GM23338 (cell line): ENCODE results near the gene ZCCHC4. TPM values are rescaled to one million over a fixed set of nuclear protein-coding genes. Genes with fewer than 3 reads are reported as not detected.
A peak's percentile ranks its signal among the peaks of the same experiment; 100 is the strongest.

Experiments used
- ATAC-seq: fragments of 200-7000 bp; cut with Tn5 transposase; 3 replicates; pipeline ENCODE4 v1.9.1; 2020
- DNase-seq: peaks from one replicate; pipeline ENCODE4 v3.0.0-alpha.2; 2015; ENCODE audit warnings: low spot score
- H2AFZ ChIP-seq: fragments of 200-600 bp; sonication (generic); 2 replicates; pipeline ENCODE4 v1.8.0; 2016; ENCODE audit warnings: antibody characterized with exemption, mild to moderate bottlenecking, moderate library complexity
- H3F3A ChIP-seq: fragments of 200-600 bp; sonication (generic); replicated peaks from 2 replicates; pipeline ENCODE4 v1.8.0; 2017; ENCODE audit warnings: antibody characterized with exemption, mixed run types, low read depth
- H3K27ac ChIP-seq: fragments of 200-600 bp; sonication (generic); 2 replicates; pipeline ENCODE4 v1.6.1; 2016; ENCODE audit warnings: low read depth
- H3K27me3 ChIP-seq: fragments of 200-600 bp; sonication (generic); 2 replicates; pipeline ENCODE4 v1.8.0; 2016; ENCODE audit warnings: mild to moderate bottlenecking, mixed run types, moderate library complexity; ENCODE audit not compliant: insufficient read depth
- H3K36me3 ChIP-seq: fragments of 200-600 bp; sonication (generic); 2 replicates; pipeline ENCODE4 v1.8.0; 2016; ENCODE audit warnings: mild to moderate bottlenecking; ENCODE audit not compliant: insufficient read depth
- H3K4me1 ChIP-seq: fragments of 200-600 bp; sonication (generic); 2 replicates; pipeline ENCODE4 v1.8.0; 2016; ENCODE audit warnings: mild to moderate bottlenecking, moderate library complexity; ENCODE audit not compliant: insufficient read depth
- H3K4me2 ChIP-seq: fragments of 200-600 bp; sonication (generic); 2 replicates; pipeline ENCODE4 v1.7.1; 2017; ENCODE audit warnings: mixed run types
- H3K4me3 ChIP-seq: fragments of 200-600 bp; sonication (generic); 2 replicates; pipeline ENCODE4 v1.6.1; 2016; ENCODE audit warnings: mixed run types
- H3K79me2 ChIP-seq: fragments of 200-600 bp; sonication (generic); replicated peaks from 2 replicates; pipeline ENCODE4 v1.8.0; 2017; ENCODE audit warnings: mild to moderate bottlenecking; ENCODE audit not compliant: insufficient read depth
- H3K9me2 ChIP-seq: fragments of 200-600 bp; sonication (generic); 2 replicates; pipeline ENCODE4 v1.8.0; 2017; ENCODE audit not compliant: insufficient read depth
- H4K20me1 ChIP-seq: fragments of 200-600 bp; sonication (generic); replicated peaks from 2 replicates; pipeline ENCODE4 v1.8.0; 2017; ENCODE audit warnings: mild to moderate bottlenecking; ENCODE audit not compliant: insufficient read depth
- H3K27ac Mint-ChIP-seq: 2 replicates; pipeline ENCODE4 v1.8.0; 2020; ENCODE audit warnings: inconsistent platforms, mild to moderate bottlenecking, moderate library complexity, mixed read lengths
- H3K27me3 Mint-ChIP-seq: 3 replicates; pipeline ENCODE4 v1.8.0; 2022; ENCODE audit warnings: low read depth, mild to moderate bottlenecking, moderate library complexity, mixed read lengths, inconsistent platforms; ENCODE audit not compliant: insufficient read depth, poor library complexity
- H3K36me3 Mint-ChIP-seq: 3 replicates; pipeline ENCODE4 v1.8.0; 2021; ENCODE audit warnings: low read depth, mild to moderate bottlenecking, inconsistent platforms, moderate library complexity, mixed read lengths
- H3K4me1 Mint-ChIP-seq: 3 replicates; pipeline ENCODE4 v1.8.0; 2020; ENCODE audit warnings: mild to moderate bottlenecking, inconsistent platforms, mixed read lengths
- H3K4me3 Mint-ChIP-seq: 3 replicates; pipeline ENCODE4 v1.8.0; 2021; ENCODE audit warnings: moderate library complexity, mild to moderate bottlenecking, inconsistent platforms, mixed read lengths
- H3K9me3 Mint-ChIP-seq: 3 replicates; pipeline ENCODE4 v1.8.0; 2020; ENCODE audit warnings: moderate library complexity, mild to moderate bottlenecking, inconsistent platforms, mixed read lengths
- CREB1 ChIP-seq: fragments of 250-450 bp; sonication (Bioruptor Pico); IDR thresholded peaks from 2 replicates; pipeline ENCODE4 v1.5.0; 2020; ENCODE audit warnings: low read depth, mild to moderate bottlenecking, moderate library complexity
- CTCF ChIP-seq, 2 experiments: fragments of 200-600 bp in 1 of 2; sonication (generic) in 1 of 2; conservative IDR thresholded peaks; 2 replicates each; pipeline versions ENCODE4 v1.5.1 to v1.6.1; 2016 to 2017; ENCODE audit warnings: antibody characterized with exemption in 2 of 2, low read depth in 2 of 2, mild to moderate bottlenecking in 2 of 2, moderate library complexity in 1 of 2
- ETS1 ChIP-seq: IDR thresholded peaks from 2 replicates; pipeline ENCODE4 v1.6.1; 2016; ENCODE audit warnings: antibody characterized with exemption
- EZH2 ChIP-seq: fragments of 200-600 bp; sonication (generic); IDR thresholded peaks from one replicate; pipeline ENCODE4 v1.8.0; 2017; ENCODE audit warnings: antibody characterized with exemption, mild to moderate bottlenecking, low read depth; ENCODE audit not compliant: unreplicated experiment
- EZH2phosphoT487 ChIP-seq: fragments of 200-600 bp; sonication (generic); IDR thresholded peaks from one replicate; pipeline ENCODE4 v1.8.1; 2018; ENCODE audit warnings: antibody characterized with exemption; ENCODE audit not compliant: unreplicated experiment
- JUNB ChIP-seq: IDR thresholded peaks from one replicate; pipeline ENCODE4 v1.6.1; 2016; ENCODE audit warnings: antibody characterized with exemption; ENCODE audit not compliant: unreplicated experiment
- NANOG ChIP-seq: IDR thresholded peaks from 2 replicates; pipeline ENCODE4 v1.6.1; 2016; ENCODE audit warnings: antibody characterized with exemption, borderline replicate concordance
- POLR2AphosphoS5 ChIP-seq: IDR thresholded peaks from 2 replicates; pipeline ENCODE4 v1.6.1; 2016; ENCODE audit warnings: antibody characterized with exemption, low read depth
- REST ChIP-seq: IDR thresholded peaks from one replicate; pipeline ENCODE4 v1.6.1; 2018; ENCODE audit warnings: antibody characterized with exemption; ENCODE audit not compliant: unreplicated experiment
- ZNF114 ChIP-seq: fragments of 250-450 bp; sonication (Bioruptor Pico); IDR thresholded peaks from 2 replicates; pipeline ENCODE4 v1.5.0; 2020; ENCODE audit warnings: mild to moderate bottlenecking, moderate library complexity
- ZNF331 ChIP-seq: fragments of 250-450 bp; sonication (Bioruptor Pico); IDR thresholded peaks from 2 replicates; pipeline ENCODE4 v1.5.0; 2020; ENCODE audit warnings: low read depth, mild to moderate bottlenecking, moderate library complexity
- ZNF462 ChIP-seq: fragments of 250-450 bp; sonication (Bioruptor Pico); IDR thresholded peaks from 2 replicates; pipeline ENCODE4 v1.5.0; 2020; ENCODE audit warnings: mild to moderate bottlenecking, moderate library complexity
- polyA plus RNA-seq: library from polyadenylated mRNA; unstranded; fragments of >200 nt; fragmentation: Nextera tagmentation; extraction: Ambion mirVana; gene quantifications from 2 replicates; pipeline ENCODE4 v1.2.1, GENCODE V29; 2016
- total RNA-seq: library from RNA; depleted of rRNA; stranded (reverse); fragments of >200 nt; shearing (Covaris generic); gene quantifications from 2 replicates; pipeline ENCODE4 v1.2.3, GENCODE V29; 2014

ZCCHC4 gene
- total and polyA plus RNA-seq, 2 experiments from 2014 or later = 11.3 to 17.9 TPM

GRCh38 chr4:25356068-25356467, 43.5 kb downstream of the ZCCHC4 start (continued):
- TF ChIP-seq CREB1 (CRISPR knock-in tag) (no peak), NANOG (no peak)

- Mint-ChIP-seq H3K27ac (no peak overlapping the region), H3K4me1 (no peaks in the 10 kb centered on the region)
- no peaks in the 10 kb centered on the region for H3K4me1 ChIP-seq
- TF ChIP-seq CREB1 (CRISPR knock-in tag) (no peak), EZH2 (no peak), ZNF462 (no peak), ZNF114 (CRISPR knock-in tag) (no peak), EZH2phosphoT487 (no peak), ETS1 (no peak), CTCF (conservative IDR thresholded peaks at IDR 0.05; ENCODE audit: low read depth in 2 of 2) (no peak), ZNF331 (CRISPR knock-in tag) (no peak), POLR2AphosphoS5 (no peak), NANOG (no peak), REST (no peak), JUNB (no peak)
Measured at GRCh38 chr4:25358515-25359275, 46.1 kb downstream of the ZCCHC4 start.

More at GRCh38 chr4:25358515-25359275, 46.1 kb downstream of the ZCCHC4 start:
- H3K4me2 ChIP-seq = no peak overlapping the region
- H3K36me3 ChIP-seq = peaks cover 4% of the 10 kb centered on the region; the same call in 1 of the 2 replicates
- no peak overlapping the region for H3K27ac ChIP-seq
- no peak overlapping the region for H3K4me3 ChIP-seq
- Mint-ChIP-seq H3K4me3 (no peak overlapping the region), H3K36me3 (peaks cover 42% of the 10 kb centered on the region), H3K9me3 (peaks cover 19% of the 10 kb centered on the region), H3K27me3 (no peaks in the 10 kb centered on the region)
- H4K20me1 ChIP-seq = no peaks in the 10 kb centered on the region
- DNase-seq = peak; percentile 54
- ATAC-seq = no peak
- H3K79me2 ChIP-seq = no peaks in the 10 kb centered on the region
- H3F3A ChIP-seq = no peaks in the 10 kb centered on the region
- H2AFZ ChIP-seq = no peak overlapping the region
- 0 out of 2 replicates have a peak, but pooled peaks cover 4% of the 10 kb centered on the region for H3K9me2 ChIP-seq
- H3K27me3 ChIP-seq = no peaks in the 10 kb centered on the region
